Measurements from ENCODE around the gene SKOR1.

- TF ChIP-seq EZH2 (IDR thresholded peaks at IDR 0.05; ENCODE audit: borderline replicate concordance, control insufficient read depth, low read depth, low read length) (no peak), JUNB (IDR thresholded peaks at IDR 0.05) (no peak)
Observed at GRCh38 chr15:67839499-67839928, 14.2 kb downstream of the SKOR1 start.

Data from GM12878 (cell line).